K562 (cell line): ENCODE data around the gene GAPDHS. TPM values are rescaled to one million over a fixed set of nuclear protein-coding genes. Genes with fewer than 3 reads are reported as not detected.
A peak's percentile ranks its signal among the peaks of the same experiment; 100 is the strongest.

Experiments
- ATAC-seq: fragments of 200-7000 bp; cut with Tn5 transposase; 3 replicates; pipeline ENCODE4 v1.9.1; 2020; ENCODE audit warnings: moderate library complexity
- BruUV-seq: library from RNA; stranded (reverse); fragments of 400-500 nt; replicated peaks from 2 replicates; lab custom pipeline; 2021; lab: Mats Ljungman, UMichigan
- CTCF ChIA-PET: fragments of 300-600 bp; formaldehyde crosslinking; extraction: SDS; loops from one replicate; lab custom pipeline; 2021; ENCODE audit warnings: low intra/inter-chr PET ratio; lab: Yijun Ruan, JAX
- POLR2A ChIA-PET: fragments of 300-600, 350-650 bp; sonication (Branson Sonifier 250); formaldehyde crosslinking; extraction: SDS; loops from one replicate; lab custom pipeline; 2021; ENCODE audit warnings: antibody characterized with exemption, inconsistent platforms; lab: Yijun Ruan, JAX
- DNase-seq, 4 experiments: peaks; one replicate each; pipeline versions ENCODE4 v3.0.0 to v3.0.0-alpha.2; 2011 to 2018; ENCODE audit warnings: low spot score in 3 of 4, mixed read lengths in 3 of 4; ENCODE audit errors: extremely low read depth in 1 of 4
- FAIRE-seq: peaks from 2 replicates; lab custom pipeline; 2011; peaks lifted over from hg19 to GRCh38; lab: Jason Lieb, UNC
- H2AFZ ChIP-seq: 2 replicates; pipeline ENCODE4 v1.6.0; 2011; ENCODE audit warnings: low read depth, low read length, control low read depth, inconsistent platforms
- H3K27ac ChIP-seq: fragments of 200-600 bp; 3 replicates; pipeline ENCODE4 v1.8.0; 2011; ENCODE audit warnings: low read depth, mild to moderate bottlenecking, control low read depth, inconsistent platforms, low read length, moderate library complexity, mixed read lengths; ENCODE audit errors: extremely low read depth
- H3K27me3 ChIP-seq, 2 experiments: fragments of 300-600 bp in 1 of 2; 2 replicates in 1 of 2; 3 replicates in 1 of 2; pipeline versions ENCODE4 v1.6.0 to v1.8.0; 2011; ENCODE audit warnings: inconsistent platforms in 2 of 2, low read length in 2 of 2, mild to moderate bottlenecking in 1 of 2, mixed read lengths in 1 of 2, moderate library complexity in 1 of 2; ENCODE audit not compliant: control insufficient read depth in 2 of 2, insufficient read depth in 2 of 2
- H3K36me3 ChIP-seq: fragments of 300-600 bp; 3 replicates; pipeline ENCODE4 v1.8.0; 2011; ENCODE audit warnings: mild to moderate bottlenecking, low read length, inconsistent platforms; ENCODE audit not compliant: control insufficient read depth, insufficient read depth
- H3K4me1 ChIP-seq, 2 experiments: fragments of 200-600 bp in 1 of 2; replicated peaks in 1 of 2; 2 replicates in 1 of 2; 3 replicates in 1 of 2; pipeline versions ENCODE4 v1.5.1 to v1.8.0; 2011; ENCODE audit warnings: inconsistent platforms in 2 of 2, low read length in 2 of 2, mild to moderate bottlenecking in 1 of 2, mixed read lengths in 1 of 2, moderate library complexity in 1 of 2; ENCODE audit not compliant: control insufficient read depth in 2 of 2, insufficient read depth in 2 of 2
- H3K4me2 ChIP-seq: 2 replicates; pipeline ENCODE4 v1.6.1; 2011; ENCODE audit warnings: low read length, control low read depth, inconsistent platforms, mixed read lengths; ENCODE audit not compliant: insufficient read depth
- H3K4me3 ChIP-seq: fragments of 200-600 bp; sonication (generic), shearing (Covaris generic); 2 replicates; pipeline ENCODE4 v1.5.1; 2016; ENCODE audit warnings: control low read depth, inconsistent platforms
- H3K79me2 ChIP-seq: fragments of 200-600 bp; 3 replicates; pipeline ENCODE4 v1.8.0; 2011; ENCODE audit warnings: low read length, inconsistent platforms; ENCODE audit not compliant: control insufficient read depth, insufficient read depth
- H3K9ac ChIP-seq, 2 experiments: 2 replicates each; pipeline versions ENCODE4 v1.6.0 to v1.6.1; 2011; ENCODE audit warnings: low read depth in 2 of 2, low read length in 2 of 2, control low read depth in 1 of 2, inconsistent platforms in 1 of 2, mild to moderate bottlenecking in 1 of 2, mixed read lengths in 1 of 2; ENCODE audit not compliant: insufficient read depth in 1 of 2
- H3K9me1 ChIP-seq: one replicate; pipeline ENCODE4 v1.6.0; 2011; ENCODE audit warnings: inconsistent platforms, mild to moderate bottlenecking, low read length, moderate library complexity; ENCODE audit not compliant: control insufficient read depth, insufficient read depth
- H3K9me3 ChIP-seq: replicated peaks from 2 replicates; pipeline ENCODE4 v1.5.1; 2011; ENCODE audit warnings: low read depth, low read length, inconsistent platforms; ENCODE audit not compliant: control insufficient read depth, insufficient read depth
- H4K20me1 ChIP-seq: replicated peaks from 2 replicates; pipeline ENCODE4 v1.6.1; 2011; ENCODE audit warnings: low read length, inconsistent platforms, mixed read lengths; ENCODE audit not compliant: control insufficient read depth, insufficient read depth
- BCOR ChIP-seq: fragments of 450-650 bp; IDR thresholded peaks from 2 replicates; pipeline ENCODE4 v1.6.1; 2016
- REST ChIP-seq, 2 experiments: fragments of 450-650 bp; formaldehyde crosslinking in 1 of 2; IDR thresholded peaks; 2 replicates each; pipeline versions ENCODE4 v1.4.0 to v1.6.1; 2014 to 2020; ENCODE audit warnings: mild to moderate bottlenecking in 2 of 2, borderline replicate concordance in 1 of 2, low read depth in 1 of 2
- WGBS: fragments of 100-300 bp; shearing (Covaris generic); methylation state at CpG from one replicate; pipeline ENCODE4 v1.1.6; 2016; ENCODE audit warnings: low coverage, mixed read lengths; ENCODE audit not compliant: insufficient coverage; ENCODE audit errors: missing lambda C conversion rate; 5-methylcytosine and 5-hydroxymethylcytosine counted together
- in situ Hi-C: fragments of 300-500 bp; cut with MboI; formaldehyde crosslinking; loops from 4 replicates; pipeline ENCODE4 v1.15.0; 2018; ENCODE audit warnings: inconsistent platforms, mixed read lengths
- intact Hi-C: fragments of 100-400 bp; cut with micrococcal nuclease; formaldehyde crosslinking; loops from 2 replicates; pipeline ENCODE4 v1.14.2; 2022
- polyA plus RNA-seq, 8 experiments: library from polyadenylated mRNA; depleted of rRNA in 4 of 8; stranded (reverse) in 5 of 8; unstranded in 3 of 8; fragments of >200 nt; fragmentation: Nextera tagmentation in 2 of 8; fragmentation: Illumina TruSeq in 1 of 8; extraction: Ambion mirVana in 2 of 8; extraction: Trizol in 1 of 8; gene quantifications; 2 replicates each; pipeline versions ENCODE4 v1.2.1 to v1.2.3, GENCODE V29; 2011 to 2014; ENCODE audit warnings: inconsistent platforms in 1 of 8, missing spikeins in 1 of 8
- total RNA-seq, 7 experiments: library from RNA; depleted of rRNA in 6 of 7; stranded (reverse); fragments of >200 nt in 6 of 7; fragmentation: Illumina TruSeq in 2 of 7; extraction: Trizol in 2 of 7; gene quantifications; 2 replicates each; pipeline versions ENCODE4 v1.2.1 to v1.2.3, GENCODE V29; 2011 to 2021; ENCODE audit warnings: low replicate concordance in 1 of 7

GAPDHS gene
- total and polyA plus RNA-seq, 9 of the 15 experiments (the other 6 are each of a cell fraction or from before 2014, with no cell fraction given) = 0.08 to 0.12 TPM; not detected in 7

GRCh38 chr19:35559281-35559659, 26.0 kb downstream of the GAPDHS start:
- H3K27me3 ChIP-seq = peaks cover 28 to 51% of the 10 kb centered on the region in 2 experiments; a peak in 4 of 5 replicates
- CTCF ChIA-PET = no interaction called here
- intact Hi-C loops (loop anchor here (5.0 kb wide), 3 partner anchors 33 to 373 kb away; partner anchors contain the start of gene ETV2), in situ Hi-C loops (no loop called here)
- WGBS = 4% methylated on average over 11 of the region's 11 CpGs
- BruUV-seq = no TSS peak
- no peaks in the 10 kb centered on the region for H3K36me3 ChIP-seq
- ATAC-seq (no peak), FAIRE-seq (no peak), DNase-seq (no peak)
- no peaks in the 10 kb centered on the region for H3K9me3 ChIP-seq
- peaks cover 4 to 40% of the 10 kb centered on the region in 2 experiments; a peak in 3 of 5 replicates for H3K4me1 ChIP-seq
- 0 out of 4 replicates have a peak overlapping the region, but pooled peaks of 1 of the 2 experiments have one; percentile 13 for H3K9ac ChIP-seq
- POLR2A ChIA-PET = interaction anchor here (1.0 kb wide), 1 partner anchor 9 kb away, joined by 3 read pairs; no protein-coding TSS in a partner anchor
- peaks cover 3% of the 10 kb centered on the region for H3K9me1 ChIP-seq
- no peak overlapping the region for H3K4me3 ChIP-seq
- H4K20me1 ChIP-seq = peaks cover 7% of the 10 kb centered on the region; the same call in 1 of the 2 replicates
- TF ChIP-seq REST (IDR thresholded peaks at IDR 0.05; ENCODE audit: borderline replicate concordance) = peak; percentile 60
- no peak for TF ChIP-seq REST (CRISPR knock-in tag; IDR thresholded peaks at IDR 0.05; ENCODE audit: low read depth)
- TF ChIP-seq BCOR = no peak
- H2AFZ ChIP-seq = no peak overlapping the region
- H3K79me2 ChIP-seq = no peaks in the 10 kb centered on the region
- H3K4me2 ChIP-seq = no peak overlapping the region
- H3K27ac ChIP-seq = no peak overlapping the region
